COLO668 (cell line): ENCODE results near the gene CADPS.

Experiments
- DNase-seq: peaks from one replicate; lab custom pipeline; 2025; ENCODE audit not compliant: unreplicated experiment; lab: John Stamatoyannopoulos, UW

CADPS gene

DNA sequence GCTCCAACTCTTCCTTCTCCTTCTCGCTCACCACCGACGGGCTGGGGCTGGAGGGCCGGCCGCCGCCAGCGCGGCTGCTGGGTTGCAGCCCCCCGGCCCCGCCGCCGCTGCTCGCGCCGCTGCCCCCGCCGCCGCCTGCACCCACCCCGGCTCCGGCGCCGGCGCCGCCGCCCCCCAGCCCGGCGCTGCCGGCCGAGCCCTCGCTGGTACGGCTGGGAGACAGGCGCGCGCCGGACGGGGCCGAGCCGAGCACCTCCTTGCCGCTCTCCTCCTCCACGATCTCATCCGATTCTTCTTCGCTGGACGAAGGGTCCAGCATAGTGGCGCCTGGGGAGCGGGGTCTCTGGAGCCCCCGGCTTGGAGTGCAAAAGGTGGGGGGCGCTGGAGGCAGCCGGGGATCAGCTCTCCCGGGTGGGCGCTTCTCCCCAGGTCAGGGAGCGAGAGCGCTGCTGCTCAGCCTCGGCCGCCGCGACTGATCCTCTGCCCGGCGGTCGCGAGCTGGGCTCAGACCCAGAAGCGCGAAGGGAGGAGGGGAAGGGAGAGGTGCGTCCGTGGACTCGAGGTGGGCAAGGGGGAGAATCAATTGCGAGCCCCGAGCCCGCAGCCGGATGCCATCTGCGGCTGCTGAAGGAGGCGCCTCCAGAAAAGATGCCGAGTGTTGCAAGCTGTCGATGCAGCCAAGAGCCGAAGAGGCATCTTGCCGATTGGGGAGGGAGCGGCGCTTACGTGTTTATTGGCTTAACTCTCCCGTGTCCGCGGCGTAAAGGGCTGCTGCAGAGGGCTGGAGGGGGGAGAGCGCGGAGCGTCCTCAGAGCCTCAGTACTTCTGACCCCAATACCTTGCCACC lies at the start of gene CADPS:
CADPS (minus strand) TSS at position 706 of the 847 bp plus-strand sequence; CDS start at position 319, 387 bp downstream.
- DNase-seq: peak; percentile 69

DNA sequence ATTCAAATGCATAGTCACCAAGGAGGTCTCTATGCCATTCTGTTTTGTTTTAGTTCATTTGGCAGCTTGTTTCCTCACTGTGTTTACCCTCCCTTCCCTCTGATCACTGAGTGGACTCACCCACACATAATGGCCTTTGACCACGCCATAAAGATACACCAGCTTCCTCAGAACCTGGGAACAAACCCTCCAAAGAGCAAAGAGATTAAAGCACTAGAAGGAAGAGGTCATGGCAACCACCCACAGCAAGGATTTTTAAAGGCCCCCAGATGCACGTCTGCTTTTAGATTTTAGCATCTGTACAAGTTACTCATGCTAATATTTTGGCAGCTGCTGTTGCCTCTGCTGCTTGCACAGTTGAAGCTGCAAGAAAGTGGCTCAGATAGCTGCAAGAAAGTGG lies 47.9 kb upstream of the CADPS start:
- no peak for DNase-seq

DNA sequence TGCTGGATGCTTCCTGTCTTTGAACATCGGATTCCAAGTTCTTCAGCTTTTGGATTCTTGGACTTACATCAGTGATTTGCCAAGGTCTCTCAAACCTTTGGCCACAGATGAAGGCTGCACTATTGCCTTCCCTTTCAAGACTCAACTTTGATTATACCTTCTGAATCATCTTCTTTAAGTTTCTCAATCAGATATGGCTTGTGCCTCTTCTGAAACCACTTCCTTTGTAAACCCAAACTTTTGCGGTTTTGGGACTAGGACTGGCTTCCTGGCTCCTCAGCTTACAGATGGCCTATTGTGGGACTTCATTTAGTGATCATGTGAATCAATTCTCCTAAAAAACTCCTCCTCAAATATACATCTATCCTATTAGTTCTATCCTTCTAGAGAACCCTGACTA lies 47.1 kb upstream of the CADPS start:
- no peak for DNase-seq

DNA sequence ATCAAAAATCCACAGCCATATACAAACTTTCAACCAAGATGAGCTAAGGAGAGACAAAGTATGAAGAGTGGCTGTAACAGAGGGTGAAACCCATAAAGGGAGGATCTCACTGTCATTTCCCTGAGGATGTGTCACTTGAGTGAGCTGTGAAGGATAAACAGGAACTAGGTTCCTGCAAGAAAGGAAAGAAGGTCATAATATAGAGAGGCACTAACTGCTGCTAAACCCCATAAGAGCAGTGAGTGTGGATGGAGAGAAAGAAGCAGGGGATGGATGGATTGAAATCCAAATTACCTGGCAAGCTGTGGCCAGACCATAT lies 45.2 kb upstream of the CADPS start:
- no peak for DNase-seq

DNA sequence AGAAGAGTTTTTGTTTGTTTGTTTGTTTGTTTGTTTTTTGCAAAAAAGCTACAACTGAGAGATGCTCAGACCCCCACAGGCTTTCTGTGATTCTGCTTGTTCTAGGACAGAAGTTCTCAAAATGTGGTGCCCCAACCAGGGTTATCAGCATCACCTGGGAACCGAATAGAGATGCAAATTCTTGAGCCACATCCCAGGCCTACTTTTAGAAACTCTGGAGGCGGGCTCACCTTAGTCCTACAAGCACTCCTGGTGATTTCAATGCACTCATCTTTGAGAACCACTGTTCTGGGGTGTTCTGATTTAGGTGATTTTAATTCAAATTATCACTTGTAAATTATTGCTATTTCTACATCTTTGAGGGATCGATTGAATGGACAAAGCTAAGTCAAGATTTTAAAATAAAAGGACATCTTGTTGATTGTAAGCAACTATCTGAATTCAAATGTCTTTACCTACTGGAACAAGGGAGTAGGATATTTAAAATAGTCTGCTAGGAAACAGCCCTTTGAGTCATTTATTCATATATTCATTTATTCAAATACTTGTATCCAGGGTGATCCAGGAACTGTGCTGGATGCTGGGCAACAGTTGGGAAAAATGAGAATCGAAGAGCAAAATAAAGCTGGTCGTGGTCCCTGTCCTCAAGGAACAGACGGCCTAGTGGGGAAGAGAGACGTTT lies 44.7 kb upstream of the CADPS start:
- DNase-seq: no peak

DNA sequence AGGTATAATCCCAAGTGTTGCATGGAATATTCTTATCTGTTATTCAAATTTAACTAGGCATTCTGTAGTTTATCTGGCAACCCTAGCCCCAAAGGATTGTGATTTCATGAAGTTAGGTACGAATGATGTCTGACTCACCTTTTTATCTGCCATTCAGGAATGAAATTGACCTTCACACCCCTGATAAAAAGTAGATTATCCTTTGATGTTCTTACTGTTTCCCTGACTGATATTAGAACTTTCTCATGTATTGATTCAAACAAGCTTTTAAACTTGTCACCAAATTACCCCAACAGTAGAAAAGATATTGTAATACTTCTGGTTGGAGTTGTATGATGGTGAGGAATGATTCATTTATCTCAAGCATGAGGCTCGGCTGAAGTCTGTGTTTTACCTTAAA lies 43.6 kb upstream of the CADPS start:
- DNase-seq: no peak

DNA sequence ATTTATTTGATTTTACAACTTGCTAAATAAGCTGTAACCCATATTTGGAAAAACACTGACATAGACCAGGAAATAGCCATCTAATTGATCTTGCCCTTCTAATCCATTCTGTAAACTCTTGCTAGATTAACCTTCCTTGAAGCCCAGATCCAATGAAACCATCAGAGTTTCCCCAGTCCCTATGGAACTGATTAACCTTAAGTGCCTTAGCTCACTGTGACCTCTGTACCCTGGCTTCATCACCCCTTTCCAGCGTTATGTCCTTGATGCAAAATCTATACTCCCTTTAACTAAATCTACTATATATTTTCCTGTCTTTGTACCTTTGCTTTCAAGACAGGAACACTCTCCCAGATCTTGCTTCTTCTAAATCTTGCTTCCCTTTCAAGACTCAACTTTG lies 42.9 kb upstream of the CADPS start:
- no peak for DNase-seq

DNA sequence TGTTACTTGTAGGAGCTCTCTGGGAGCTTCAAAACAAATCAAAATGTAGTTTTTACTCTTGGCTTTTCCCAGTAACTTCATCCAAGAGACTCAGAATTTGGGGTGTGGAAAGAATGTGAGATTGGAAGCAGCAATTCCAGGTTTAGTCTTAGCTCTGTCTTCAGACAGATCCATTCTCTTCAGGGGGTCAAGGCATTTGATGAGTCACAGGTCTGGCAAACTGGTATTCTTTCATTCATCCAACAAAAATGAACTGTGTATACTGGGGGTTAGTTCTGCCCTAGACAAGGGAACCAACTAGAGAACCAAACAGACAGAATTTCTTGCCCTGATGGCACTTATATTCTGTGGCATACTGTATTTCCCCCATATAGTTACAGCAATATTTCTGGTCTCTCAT lies 36.3 kb upstream of the CADPS start:
- DNase-seq: no peak

DNA sequence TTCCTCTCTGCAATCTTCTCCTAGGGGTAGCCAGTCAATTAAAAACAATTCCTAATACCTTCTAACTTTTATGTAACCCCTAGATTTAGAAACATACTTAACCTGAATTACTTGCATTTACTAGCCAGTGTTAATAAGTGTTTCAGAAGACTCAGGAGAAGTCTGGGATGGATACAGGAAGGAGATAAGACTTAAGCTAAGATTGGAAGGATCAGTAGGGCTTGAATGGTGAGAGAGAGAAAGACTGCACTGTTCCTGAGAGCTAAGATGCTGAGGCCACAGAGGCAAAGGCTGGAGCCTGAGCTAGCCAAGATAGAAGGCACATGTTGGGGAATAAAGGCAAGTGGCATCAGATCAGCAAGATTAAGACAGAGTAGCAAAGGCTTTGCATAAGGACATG lies 30.1 kb upstream of the CADPS start:
- DNase-seq: no peak

DNA sequence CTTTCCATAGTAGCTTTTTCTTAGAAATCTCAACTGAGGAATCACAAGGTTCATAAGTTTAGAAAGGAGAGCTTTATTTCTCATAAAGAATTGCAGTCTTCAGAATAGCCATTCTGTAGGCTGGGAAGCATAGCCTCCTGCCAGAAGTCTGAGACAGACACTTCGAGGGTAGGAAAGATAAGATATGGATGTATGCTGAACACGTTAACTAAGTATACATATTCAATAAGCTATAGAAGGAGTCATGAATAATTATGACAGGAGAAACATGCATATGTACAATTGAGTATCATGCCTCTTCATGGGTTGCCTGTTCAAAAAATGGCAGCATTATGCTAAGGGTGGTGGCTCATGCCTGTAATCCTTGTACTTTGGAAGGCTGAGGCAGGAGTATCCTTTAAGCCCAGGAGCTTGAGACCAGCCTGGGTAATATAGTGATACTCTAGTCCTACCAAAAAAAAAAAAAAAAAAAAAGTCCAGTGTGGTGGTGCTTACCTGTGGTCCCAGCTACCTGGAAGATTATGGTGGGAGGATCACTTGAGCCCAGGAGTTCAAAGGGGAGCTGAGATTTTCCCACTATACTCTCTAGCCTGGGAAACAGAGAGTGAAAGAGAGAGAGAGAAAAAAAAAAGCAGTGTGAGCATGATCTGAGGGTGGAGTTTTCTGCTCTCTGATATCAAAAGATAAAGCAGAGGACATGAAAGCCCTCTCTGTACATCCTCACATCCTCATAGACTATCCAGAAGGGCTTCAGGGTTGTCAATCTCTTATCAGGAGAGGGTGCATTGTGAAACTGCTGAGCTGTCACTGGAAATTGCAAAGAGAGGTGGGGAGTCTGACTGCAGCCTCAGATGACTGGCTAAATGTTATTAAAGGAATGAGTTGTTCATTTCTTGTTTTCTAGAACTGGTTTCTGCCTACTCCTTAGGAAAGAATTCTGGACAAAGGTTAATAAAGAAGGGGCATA lies 23.6 kb upstream of the CADPS start:
- no peak for DNase-seq

DNA sequence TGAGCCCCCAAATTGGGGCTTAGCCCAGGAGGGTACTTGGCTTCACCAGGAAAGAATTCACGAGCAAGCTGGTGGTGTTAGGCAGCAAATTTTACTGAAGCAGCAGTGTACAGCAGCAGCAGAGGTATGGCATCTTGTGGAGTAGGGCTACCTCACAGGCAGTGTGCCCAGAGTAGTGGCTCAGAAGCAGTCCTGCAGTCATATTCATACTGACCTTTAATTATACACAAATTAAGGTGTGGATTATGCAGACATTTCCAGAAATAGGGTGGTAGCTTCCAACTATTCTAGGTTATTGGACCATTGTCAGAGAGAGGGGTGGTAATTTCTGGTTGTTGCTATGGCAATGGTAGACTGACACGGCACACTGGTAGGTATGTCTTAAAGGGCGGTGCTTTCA lies 20.7 kb upstream of the CADPS start:
- DNase-seq: no peak

DNA sequence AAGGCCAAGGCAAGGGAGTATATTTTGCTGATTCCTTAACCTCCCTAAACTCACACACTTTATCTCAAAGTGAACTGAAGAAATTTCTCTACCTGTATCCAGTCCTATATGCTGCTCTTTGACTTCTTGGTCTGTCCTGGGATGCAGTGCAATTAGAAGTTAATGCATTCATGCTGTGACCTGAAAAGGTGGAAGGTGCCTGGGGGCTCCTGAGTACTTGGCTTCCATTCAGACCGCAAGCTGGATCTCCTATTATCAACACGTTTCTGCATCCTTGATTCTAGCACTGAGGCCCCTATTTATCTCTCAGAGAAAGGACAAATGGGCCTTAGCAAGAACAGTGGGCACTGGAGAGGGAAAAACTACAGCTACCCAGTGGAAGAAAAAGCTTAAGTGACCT lies 17.7 kb upstream of the CADPS start:
- no peak for DNase-seq

DNA sequence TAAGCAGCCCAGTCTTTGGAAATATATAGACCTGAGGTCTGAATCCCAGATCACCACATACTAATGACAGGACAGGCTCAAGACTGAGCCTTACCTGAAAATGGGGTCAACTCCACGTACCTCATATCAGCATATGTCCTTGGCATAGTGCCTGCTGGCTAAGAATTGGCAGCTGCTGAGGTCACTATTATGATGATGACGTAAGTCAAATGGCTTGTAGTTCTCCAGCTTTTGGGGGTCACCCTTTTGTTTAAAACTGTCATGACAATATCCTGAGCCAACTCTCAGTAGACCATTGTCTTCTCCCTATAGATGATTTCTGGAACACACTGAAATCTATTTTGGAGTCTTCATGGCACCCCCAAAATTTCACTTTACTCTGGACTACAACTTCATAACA lies 16.8 kb upstream of the CADPS start:
- DNase-seq: no peak

DNA sequence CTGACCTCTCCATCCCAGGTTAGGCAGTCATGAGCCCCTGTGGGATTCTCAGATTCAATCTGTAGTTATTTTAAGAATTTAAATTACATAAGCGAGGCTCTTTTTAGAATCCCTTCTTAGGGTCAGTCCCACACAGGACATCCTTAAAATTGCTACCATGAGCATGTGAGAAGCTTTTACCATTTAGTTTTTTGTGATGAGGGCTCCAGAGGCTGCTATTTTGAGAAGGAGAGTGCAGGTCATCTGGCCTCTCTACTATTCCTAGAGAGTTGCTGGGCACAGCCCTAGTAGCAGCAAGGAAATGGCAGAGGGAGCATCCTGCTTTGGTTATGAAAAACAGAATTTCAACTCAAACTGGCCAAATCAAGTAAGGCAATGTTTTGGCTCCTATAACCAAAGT lies 13.6 kb upstream of the CADPS start:
- no peak for DNase-seq

DNA sequence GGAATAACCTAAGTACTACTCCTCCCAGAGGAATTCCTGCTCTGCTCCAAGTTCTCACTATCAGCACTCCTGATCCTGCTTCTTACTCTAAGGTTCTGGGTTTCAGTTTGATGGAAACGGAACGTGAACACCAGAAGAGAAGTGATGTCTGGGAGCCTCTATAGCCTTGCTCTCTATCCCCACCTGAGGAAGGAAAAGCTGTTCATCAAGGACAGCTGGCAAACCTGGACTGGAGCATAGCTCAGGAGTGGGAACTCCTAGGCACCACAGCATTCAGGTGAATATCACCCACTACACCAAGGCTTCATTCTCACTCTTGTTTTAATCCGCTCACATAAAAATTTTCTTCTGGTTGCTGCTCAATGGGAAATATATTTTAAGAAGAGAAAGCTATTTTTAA lies 13.0 kb upstream of the CADPS start:
- DNase-seq: no peak

DNA sequence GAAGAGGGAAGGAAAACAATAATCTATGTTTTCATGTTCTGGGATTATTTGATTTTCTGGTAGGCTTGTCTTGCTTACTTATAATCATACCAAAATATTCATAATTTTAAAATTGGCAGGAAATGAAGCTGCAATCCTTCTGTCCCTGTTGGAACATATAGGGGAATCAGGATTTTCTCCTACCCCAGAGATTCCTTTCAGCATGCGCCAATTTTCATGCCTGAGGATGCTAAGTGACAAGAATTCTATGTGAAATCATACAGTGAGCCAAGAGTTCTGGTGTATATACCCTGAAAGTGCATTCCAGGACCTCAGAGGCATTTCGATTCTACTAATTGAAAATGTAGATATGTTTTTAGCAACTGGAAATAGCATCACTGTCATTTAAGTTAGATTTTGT lies 9.9 kb upstream of the CADPS start:
- DNase-seq: no peak

DNA sequence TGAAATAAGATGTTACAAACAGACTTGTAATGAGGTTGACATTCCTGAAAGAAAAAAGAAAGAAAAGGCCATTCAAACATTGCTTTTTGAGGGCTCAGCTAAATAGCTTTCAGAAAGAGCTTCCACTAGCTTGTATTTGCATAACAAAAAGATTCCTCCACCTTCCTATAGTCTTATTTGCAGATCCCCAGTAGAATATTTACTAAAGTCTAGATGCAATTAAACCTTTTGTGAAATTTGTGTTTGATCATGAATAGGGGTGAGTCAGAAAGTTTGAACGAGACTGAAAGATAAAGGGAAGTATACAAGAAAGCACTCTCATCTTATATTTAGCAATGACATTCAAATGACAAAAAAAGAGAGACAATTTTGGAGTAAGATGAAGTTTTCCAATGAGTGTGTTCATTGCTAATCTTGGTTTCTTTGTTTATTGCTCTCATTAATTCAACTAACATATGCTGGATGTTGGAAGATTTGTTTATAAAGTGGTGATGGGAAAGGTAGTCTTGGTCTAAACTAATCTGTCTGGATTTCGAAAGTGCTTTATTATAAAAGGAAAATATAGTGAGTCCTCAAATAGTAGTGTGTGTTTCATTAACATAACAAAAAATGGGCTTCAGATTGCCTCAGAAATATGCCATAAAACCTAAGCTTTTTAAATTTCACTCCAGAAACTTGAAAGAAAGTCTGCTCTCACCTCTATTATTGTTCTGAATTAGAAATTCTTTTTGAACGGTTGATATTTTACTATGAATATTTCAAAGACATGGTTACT lies 9.1 kb upstream of the CADPS start:
- no peak for DNase-seq

DNA sequence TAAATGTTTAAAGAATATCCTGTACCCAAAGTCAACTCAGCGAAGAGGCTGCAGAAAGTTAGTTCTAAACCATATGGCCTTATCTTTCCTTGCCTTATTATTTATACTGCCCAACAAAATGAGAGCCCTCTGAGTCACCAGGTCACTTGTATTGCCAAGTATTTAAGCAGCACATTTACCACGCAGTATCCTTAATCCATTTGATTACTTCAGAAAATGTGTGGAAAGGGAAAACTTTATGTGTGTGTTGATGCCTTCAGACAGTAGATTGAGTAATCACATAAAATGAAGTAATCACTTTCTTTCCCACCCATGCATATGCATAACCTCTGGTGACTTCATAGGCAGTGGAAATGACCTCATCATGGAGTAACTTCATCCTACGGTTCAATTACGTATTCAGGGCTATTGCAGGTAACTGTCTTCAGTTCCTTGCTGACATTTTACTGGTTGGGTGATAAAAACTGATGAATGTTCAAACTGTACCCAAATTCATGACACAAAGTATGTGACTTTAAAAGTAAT lies 7.5 kb upstream of the CADPS start:
- DNase-seq: no peak

DNA sequence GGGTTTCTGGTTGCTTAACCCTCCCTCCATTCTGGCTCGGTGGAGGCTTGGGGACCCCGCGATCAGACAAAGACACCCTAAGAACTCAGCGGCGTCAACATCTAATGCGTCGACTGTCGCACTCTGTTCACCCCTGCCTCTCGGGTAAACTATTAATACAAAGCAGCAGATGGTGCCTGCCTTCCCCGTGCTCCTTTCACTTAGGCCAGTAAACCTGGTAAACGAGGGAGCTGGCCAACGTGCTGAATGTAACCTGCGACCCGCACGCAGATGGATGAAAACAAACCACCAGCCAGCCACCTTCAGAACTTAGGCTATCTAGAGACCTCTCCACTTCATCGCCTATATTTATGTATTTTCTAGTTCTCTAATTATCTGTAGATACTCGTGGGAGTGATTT lies 848 bp upstream of the CADPS start:
- peak; percentile 49 for DNase-seq

DNA sequence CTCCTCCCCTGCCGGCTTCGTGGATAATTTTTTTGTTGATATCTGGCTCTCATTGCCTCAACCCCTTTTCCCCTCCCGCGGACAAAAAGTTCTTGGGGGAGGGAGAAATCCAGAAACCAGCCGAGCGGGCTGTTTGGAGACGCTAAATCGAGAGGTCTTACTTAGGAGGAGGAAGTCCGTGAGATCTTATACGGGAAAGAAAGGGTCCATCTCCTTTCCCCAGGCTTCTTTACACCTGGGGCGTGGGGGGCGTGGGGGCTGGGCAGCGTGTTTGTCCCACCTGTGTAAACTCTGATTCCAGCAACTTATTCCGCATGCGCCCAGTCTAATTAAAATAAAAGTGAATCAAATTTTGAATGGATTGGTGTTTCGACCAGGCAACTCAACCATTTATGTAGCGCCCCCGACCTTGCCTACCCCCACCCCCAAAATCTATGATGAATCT lies 364 bp upstream of the CADPS start:
- DNase-seq: peak; percentile 47
